OCI-LY1 (cell line): Measurements from ENCODE around the gene CEMIP2.

Experiments
- EZH2 ChIP-seq: fragments of 200-600 bp; sonication (generic), shearing (Covaris generic); IDR thresholded peaks from 2 replicates; pipeline ENCODE4 v1.8.0; 2017; ENCODE audit warnings: borderline replicate concordance, mixed run types, mild to moderate bottlenecking, antibody characterized with exemption, low read length, moderate library complexity, mixed read lengths
- TF ChIP-seq, protein P1 (sequence below): fragments of 200-600 bp; sonication (generic), shearing (Covaris generic); IDR thresholded peaks from 2 replicates; pipeline ENCODE4 v1.5.1; 2017; ENCODE audit warnings: mild to moderate bottlenecking, antibody characterized with exemption, low read length, moderate library complexity, mixed read lengths

DNA sequence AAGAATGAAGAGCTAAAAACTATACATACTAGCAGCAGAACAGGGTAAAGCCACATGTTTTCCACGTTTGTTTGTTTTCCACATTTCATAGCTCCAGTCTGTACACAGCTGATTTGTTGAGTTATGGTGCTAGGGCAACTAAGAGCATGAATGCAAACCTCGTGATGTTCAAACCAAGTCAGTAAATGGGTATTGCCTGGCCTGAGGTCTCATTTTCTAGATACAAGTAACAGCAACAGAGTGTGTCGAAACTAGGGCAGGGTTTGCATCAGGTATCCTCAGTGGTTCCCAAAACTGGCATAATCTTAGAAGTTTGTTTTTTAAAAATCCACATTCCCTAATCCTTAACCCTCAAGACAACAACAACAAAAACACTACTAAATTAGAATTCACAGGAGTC, 89.3 kb downstream of the CEMIP2 start:
- TF ChIP-seq, protein P1, sequence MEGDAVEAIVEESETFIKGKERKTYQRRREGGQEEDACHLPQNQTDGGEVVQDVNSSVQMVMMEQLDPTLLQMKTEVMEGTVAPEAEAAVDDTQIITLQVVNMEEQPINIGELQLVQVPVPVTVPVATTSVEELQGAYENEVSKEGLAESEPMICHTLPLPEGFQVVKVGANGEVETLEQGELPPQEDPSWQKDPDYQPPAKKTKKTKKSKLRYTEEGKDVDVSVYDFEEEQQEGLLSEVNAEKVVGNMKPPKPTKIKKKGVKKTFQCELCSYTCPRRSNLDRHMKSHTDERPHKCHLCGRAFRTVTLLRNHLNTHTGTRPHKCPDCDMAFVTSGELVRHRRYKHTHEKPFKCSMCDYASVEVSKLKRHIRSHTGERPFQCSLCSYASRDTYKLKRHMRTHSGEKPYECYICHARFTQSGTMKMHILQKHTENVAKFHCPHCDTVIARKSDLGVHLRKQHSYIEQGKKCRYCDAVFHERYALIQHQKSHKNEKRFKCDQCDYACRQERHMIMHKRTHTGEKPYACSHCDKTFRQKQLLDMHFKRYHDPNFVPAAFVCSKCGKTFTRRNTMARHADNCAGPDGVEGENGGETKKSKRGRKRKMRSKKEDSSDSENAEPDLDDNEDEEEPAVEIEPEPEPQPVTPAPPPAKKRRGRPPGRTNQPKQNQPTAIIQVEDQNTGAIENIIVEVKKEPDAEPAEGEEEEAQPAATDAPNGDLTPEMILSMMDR = no peak
- TF ChIP-seq EZH2 = no peak
